Keratinocyte (primary cell): ENCODE results near the gene IFI16. TPM values are rescaled to one million over a fixed set of nuclear protein-coding genes. Genes with fewer than 3 reads are reported as not detected.

Experiments used
- DNase-seq: peaks from one replicate; pipeline ENCODE4 v3.0.0-alpha.2; 2011; ENCODE audit warnings: low read depth, missing footprints, low spot score
- FAIRE-seq: peaks from 2 replicates; lab custom pipeline; 2011; peaks lifted over from hg19 to GRCh38; lab: Jason Lieb, UNC
- H2AFZ ChIP-seq: 2 replicates; pipeline ENCODE4 v1.6.0; 2012; ENCODE audit warnings: low read length, control low read depth, inconsistent platforms; ENCODE audit not compliant: control insufficient read depth
- H3K27ac ChIP-seq: 2 replicates; pipeline ENCODE4 v1.5.1; 2011; ENCODE audit warnings: low read length; ENCODE audit not compliant: control insufficient read depth, insufficient read depth
- H3K27me3 ChIP-seq: 3 replicates; pipeline ENCODE4 v1.6.0; 2011; ENCODE audit warnings: low read length; ENCODE audit not compliant: control insufficient read depth, insufficient read depth; ENCODE audit errors: extremely low read depth
- H3K36me3 ChIP-seq, 2 experiments: 2 replicates in 1 of 2; 3 replicates in 1 of 2; pipeline ENCODE4 v1.5.1; 2011; ENCODE audit warnings: low read length in 2 of 2, mild to moderate bottlenecking in 1 of 2; ENCODE audit not compliant: control insufficient read depth in 2 of 2, insufficient read depth in 2 of 2; ENCODE audit errors: extremely low read depth in 1 of 2
- H3K4me1 ChIP-seq: 3 replicates; pipeline ENCODE4 v1.5.1; 2011; ENCODE audit warnings: low read length; ENCODE audit not compliant: control insufficient read depth, insufficient read depth; ENCODE audit errors: extremely low read depth
- H3K4me2 ChIP-seq: 3 replicates; pipeline ENCODE4 v1.6.0; 2011; ENCODE audit warnings: low read depth, low read length; ENCODE audit not compliant: control insufficient read depth, insufficient read depth; ENCODE audit errors: extremely low read depth
- H3K4me3 ChIP-seq, 3 experiments: fragments of 200-600 bp in 1 of 3; sonication (generic) in 1 of 3; 2 replicates in 2 of 3; 3 replicates in 1 of 3; pipeline ENCODE4 v1.5.1; 2011 to 2016; ENCODE audit warnings: low read length in 3 of 3, mild to moderate bottlenecking in 3 of 3, control low read depth in 2 of 3, inconsistent platforms in 1 of 3, low read depth in 1 of 3, mixed read lengths in 1 of 3, mixed run types in 1 of 3, moderate library complexity in 1 of 3; ENCODE audit not compliant: control insufficient read depth in 2 of 3, insufficient read depth in 2 of 3; ENCODE audit errors: extremely low read depth in 1 of 3
- H3K79me2 ChIP-seq: 2 replicates; pipeline ENCODE4 v1.6.0; 2012; ENCODE audit warnings: low read length; ENCODE audit not compliant: control insufficient read depth, insufficient read depth
- H3K9ac ChIP-seq: 3 replicates; pipeline ENCODE4 v1.6.0; 2011; ENCODE audit warnings: low read length; ENCODE audit not compliant: control insufficient read depth, insufficient read depth; ENCODE audit errors: extremely low read depth
- H3K9me1 ChIP-seq: 3 replicates; pipeline ENCODE4 v1.6.0; 2011; ENCODE audit warnings: low read length; ENCODE audit not compliant: control insufficient read depth, insufficient read depth; ENCODE audit errors: extremely low read depth
- H3K9me3 ChIP-seq: 2 replicates; pipeline ENCODE4 v1.5.1; 2012; ENCODE audit warnings: low read depth, low read length; ENCODE audit not compliant: control insufficient read depth
- H4K20me1 ChIP-seq: 3 replicates; pipeline ENCODE4 v1.6.0; 2011; ENCODE audit warnings: low read length; ENCODE audit not compliant: control insufficient read depth, insufficient read depth; ENCODE audit errors: extremely low read depth
- EZH2 ChIP-seq: IDR thresholded peaks from one replicate; pipeline ENCODE4 v1.6.1; 2012; ENCODE audit warnings: inconsistent platforms, mild to moderate bottlenecking, low read length, moderate library complexity
- dilution Hi-C: fragments of 300-500 bp; cut with MboI; formaldehyde crosslinking; loops from one replicate; pipeline ENCODE4 v1.7.0; 2020; ENCODE audit warnings: low sequenced_read_pairs; ENCODE audit not compliant: extremely low pct_ligation_motif_present
- polyA plus RNA-seq, 5 experiments: library from polyadenylated mRNA; depleted of rRNA in 3 of 5; stranded (reverse) in 3 of 5; stranded (forward) in 1 of 5; unstranded in 1 of 5; fragments of >200 nt; gene quantifications; 1 replicate in 1 of 5; 2 replicates in 3 of 5; 3 replicates in 1 of 5; pipeline versions ENCODE4 v1.2.1 to v1.2.3, GENCODE V29; 2011 to 2012; ENCODE audit warnings: missing spikeins in 2 of 5, low read depth in 1 of 5, low replicate concordance in 1 of 5
- TF ChIP-seq, protein P1 (sequence below), 3 experiments: IDR thresholded peaks in 1 of 3; conservative IDR thresholded peaks in 1 of 3; optimal IDR thresholded peaks in 1 of 3; 2 replicates in 2 of 3; 3 replicates in 1 of 3; pipeline versions ENCODE3 to v1.5.1; 2011; ENCODE audit warnings: low read length in 3 of 3, mild to moderate bottlenecking in 3 of 3, moderate library complexity in 2 of 3, control low read depth in 1 of 3, inconsistent platforms in 1 of 3; ENCODE audit not compliant: insufficient read depth in 2 of 3; ENCODE audit errors: extremely low read depth in 1 of 3

The IFI16 gene
- polyA plus RNA-seq, 1 donor (not counting 4 experiments of a cell fraction or from before 2014, with no cell fraction given), result 193 TPM

- peak overlapping the region; percentile 87 for H3K27ac ChIP-seq
- peaks cover 54% of the 10 kb centered on the region for H3K4me1 ChIP-seq
- peak; percentile 96 for FAIRE-seq
- H3K9me3 ChIP-seq, result no peaks in the 10 kb centered on the region
- dilution Hi-C loops, result no loop called here
- no peaks in the 10 kb centered on the region for H3K9me1 ChIP-seq
- H3K36me3 ChIP-seq, result no peaks in the 10 kb centered on the region
- peak; percentile 82 for DNase-seq
- TF ChIP-seq EZH2, result no peak
- TF ChIP-seq, protein P1, sequence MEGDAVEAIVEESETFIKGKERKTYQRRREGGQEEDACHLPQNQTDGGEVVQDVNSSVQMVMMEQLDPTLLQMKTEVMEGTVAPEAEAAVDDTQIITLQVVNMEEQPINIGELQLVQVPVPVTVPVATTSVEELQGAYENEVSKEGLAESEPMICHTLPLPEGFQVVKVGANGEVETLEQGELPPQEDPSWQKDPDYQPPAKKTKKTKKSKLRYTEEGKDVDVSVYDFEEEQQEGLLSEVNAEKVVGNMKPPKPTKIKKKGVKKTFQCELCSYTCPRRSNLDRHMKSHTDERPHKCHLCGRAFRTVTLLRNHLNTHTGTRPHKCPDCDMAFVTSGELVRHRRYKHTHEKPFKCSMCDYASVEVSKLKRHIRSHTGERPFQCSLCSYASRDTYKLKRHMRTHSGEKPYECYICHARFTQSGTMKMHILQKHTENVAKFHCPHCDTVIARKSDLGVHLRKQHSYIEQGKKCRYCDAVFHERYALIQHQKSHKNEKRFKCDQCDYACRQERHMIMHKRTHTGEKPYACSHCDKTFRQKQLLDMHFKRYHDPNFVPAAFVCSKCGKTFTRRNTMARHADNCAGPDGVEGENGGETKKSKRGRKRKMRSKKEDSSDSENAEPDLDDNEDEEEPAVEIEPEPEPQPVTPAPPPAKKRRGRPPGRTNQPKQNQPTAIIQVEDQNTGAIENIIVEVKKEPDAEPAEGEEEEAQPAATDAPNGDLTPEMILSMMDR (optimal IDR thresholded peaks at IDR 0.05 in 1 of 3, IDR thresholded peaks at IDR 0.05 in 1 of 3, conservative IDR thresholded peaks at IDR 0.05 in 1 of 3; ENCODE audit: extremely low read depth in 1 of 3, insufficient read depth in 2 of 3, low read length in 3 of 3), result no peak
- H3K9ac ChIP-seq, result peak overlapping the region; percentile 49
- peak overlapping the region; percentile 79 for H3K4me2 ChIP-seq
- peak overlapping the region in 2 of 3 experiments; percentile 9 to 43 for H3K4me3 ChIP-seq
- no peaks in the 10 kb centered on the region for H3K27me3 ChIP-seq
- no peaks in the 10 kb centered on the region for H3K79me2 ChIP-seq
- H2AFZ ChIP-seq, result peak overlapping the region; percentile 42
- no peaks in the 10 kb centered on the region for H4K20me1 ChIP-seq
Observed at GRCh38 chr1:159091607-159092031, 81.9 kb downstream of the IFI16 start.

GRCh38 chr1:159092036-159092760, 82.5 kb downstream of the IFI16 start:
- DNase-seq, result peak; percentile 63
- peaks cover 54% of the 10 kb centered on the region for H3K4me1 ChIP-seq
- no peaks in the 10 kb centered on the region for H3K79me2 ChIP-seq
- TF ChIP-seq, protein P1 (optimal IDR thresholded peaks at IDR 0.05 in 1 of 3, IDR thresholded peaks at IDR 0.05 in 1 of 3, conservative IDR thresholded peaks at IDR 0.05 in 1 of 3; ENCODE audit: extremely low read depth in 1 of 3, insufficient read depth in 2 of 3, low read length in 3 of 3), result no peak
- no peak for TF ChIP-seq EZH2
- H3K4me3 ChIP-seq, result peak overlapping the region in 2 of 3 experiments; percentile 18 to 43
- H3K27me3 ChIP-seq, result no peaks in the 10 kb centered on the region
- H3K9me1 ChIP-seq, result no peaks in the 10 kb centered on the region
- peak; percentile 85 for FAIRE-seq
- no peaks in the 10 kb centered on the region for H3K9me3 ChIP-seq
- H3K36me3 ChIP-seq, result no peaks in the 10 kb centered on the region
- dilution Hi-C loops, result no loop called here
- peak overlapping the region; percentile 49 for H3K9ac ChIP-seq
- H3K27ac ChIP-seq, result peak overlapping the region; percentile 87
- peak overlapping the region; percentile 64 for H2AFZ ChIP-seq
- peak overlapping the region; percentile 79 for H3K4me2 ChIP-seq
- H4K20me1 ChIP-seq, result no peaks in the 10 kb centered on the region
